ENCODE data around the gene MAN2B2.
"Not testable (repeated sequence)": the region's sequence is repeated elsewhere in the genome, so short reads cannot be mapped to it uniquely, and the experiment has no call there.

MAN2B2 gene

GRCh38 chr4:6640292-6641163 is 65.5 kb downstream of the MAN2B2 start, which contains the start of gene MRFAP1:
Gene MRFAP1, plus strand, starts transcription at chr4:6640685. Its CDS starts 178 bp downstream, at chr4:6640863.
- peak in 55 of 56 donors; percentile 53 to 96 (median 86) for DNase-seq

DNA sequence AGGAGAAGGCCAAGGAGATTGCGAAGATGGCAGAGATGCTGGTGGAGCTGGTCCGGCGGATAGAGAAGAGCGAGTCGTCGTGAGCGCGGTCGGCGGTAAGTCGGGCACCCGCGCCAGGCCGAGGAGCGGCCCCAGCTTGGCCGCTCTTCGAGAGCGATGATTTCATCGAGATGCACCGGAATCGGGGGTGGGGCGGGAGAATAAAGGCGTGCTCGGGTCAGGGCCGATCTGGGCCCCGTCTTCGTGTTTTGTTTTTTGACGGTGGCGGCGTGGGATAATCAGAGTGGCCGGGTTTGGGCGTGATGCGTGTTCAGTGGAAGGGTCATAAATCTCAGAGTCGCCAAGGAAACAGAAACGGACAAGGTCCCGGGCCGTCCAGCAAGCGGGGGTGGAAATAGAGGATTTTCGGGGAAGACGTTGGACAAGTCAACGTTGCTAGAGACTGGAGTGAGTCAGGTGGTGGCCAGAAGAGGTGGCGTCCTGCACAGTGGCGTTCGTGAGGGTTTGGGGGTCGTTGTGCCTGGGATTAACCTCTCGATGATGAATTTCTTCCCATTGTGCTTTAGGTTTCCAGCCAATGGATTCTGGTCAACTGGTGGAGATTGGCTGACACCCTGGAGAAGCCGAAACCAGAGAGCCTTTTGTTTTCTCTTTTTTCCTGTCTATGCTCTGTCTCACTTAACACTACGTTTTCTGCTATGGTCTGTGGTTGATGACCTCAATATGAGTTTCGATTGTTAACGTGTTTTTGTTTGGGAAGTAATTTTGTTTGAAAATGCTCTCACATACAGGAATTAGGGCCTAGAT is 66.4 kb downstream of the MAN2B2 start:
- peak in 12 of 56 donors; percentile 30 to 66 (median 48) for DNase-seq

DNA sequence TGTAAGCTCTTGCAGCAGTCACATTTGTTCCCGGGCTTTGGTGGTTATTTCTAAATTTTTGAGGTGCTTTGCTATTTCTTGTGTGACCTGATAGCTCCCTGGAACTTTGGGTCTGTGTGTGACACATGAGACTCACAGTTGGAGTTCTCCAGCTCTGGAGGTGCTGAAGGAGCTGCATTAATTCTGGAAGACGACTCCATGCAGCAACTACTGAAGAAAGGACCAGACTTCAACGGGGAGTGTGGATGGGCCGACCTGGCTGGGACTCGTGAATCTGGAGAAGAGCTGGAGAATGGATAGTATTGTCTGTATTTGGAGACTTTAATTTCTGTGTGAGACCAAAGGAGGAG is 67.0 kb downstream of the MAN2B2 start:
- DNase-seq, result no peak

DNA sequence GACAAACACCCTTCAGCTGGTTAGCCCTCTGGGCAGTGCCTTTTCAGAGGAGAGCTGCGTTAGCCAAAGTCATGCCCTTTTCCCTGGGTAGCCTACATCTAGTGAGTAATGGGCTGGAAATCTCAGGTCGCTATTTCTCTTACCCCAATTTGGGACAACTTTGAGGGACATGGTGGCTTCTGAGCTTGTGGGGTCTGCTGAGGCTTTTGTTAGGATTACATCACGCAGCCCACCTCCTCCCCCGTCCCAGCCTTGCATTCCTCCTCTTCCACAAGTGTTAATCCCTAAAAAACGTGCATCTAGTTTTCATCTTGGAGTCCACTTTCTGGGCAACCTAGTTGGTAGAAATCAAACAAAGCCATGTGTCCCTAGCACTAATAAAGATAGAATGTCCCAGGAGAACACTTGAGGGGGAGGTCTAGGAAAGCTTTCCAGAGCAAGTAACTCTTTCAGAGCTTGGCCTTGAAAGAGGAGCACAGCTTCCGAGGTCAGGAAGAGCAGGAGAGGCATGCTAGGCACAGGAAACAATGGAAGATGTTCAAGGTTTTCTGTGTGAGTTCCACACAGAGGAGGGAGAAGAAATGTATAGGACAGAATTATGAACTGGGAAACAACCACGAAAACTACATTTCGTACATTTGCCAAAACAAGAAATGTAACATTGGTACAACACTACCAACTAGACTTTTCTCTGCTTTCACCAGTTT is 68.3 kb downstream of the MAN2B2 start:
- DNase-seq, result no peak

- DNase-seq, result no peak
Measured at GRCh38 chr4:6644792-6645530, 70.0 kb downstream of the MAN2B2 start.

- DNase-seq, result no peak
Measured at GRCh38 chr4:6647169-6647568, 72.2 kb downstream of the MAN2B2 start.

GRCh38 chr4:6647582-6648230 is 72.7 kb downstream of the MAN2B2 start:
- no peak for DNase-seq

- no peak for DNase-seq
Measured at GRCh38 chr4:6649216-6649615, 74.2 kb downstream of the MAN2B2 start.

GRCh38 chr4:6654211-6654610 is 79.2 kb downstream of the MAN2B2 start:
- not testable (repeated sequence) for DNase-seq

GRCh38 chr4:6655291-6655690 is 80.3 kb downstream of the MAN2B2 start:
- DNase-seq, result not testable (repeated sequence)

DNA sequence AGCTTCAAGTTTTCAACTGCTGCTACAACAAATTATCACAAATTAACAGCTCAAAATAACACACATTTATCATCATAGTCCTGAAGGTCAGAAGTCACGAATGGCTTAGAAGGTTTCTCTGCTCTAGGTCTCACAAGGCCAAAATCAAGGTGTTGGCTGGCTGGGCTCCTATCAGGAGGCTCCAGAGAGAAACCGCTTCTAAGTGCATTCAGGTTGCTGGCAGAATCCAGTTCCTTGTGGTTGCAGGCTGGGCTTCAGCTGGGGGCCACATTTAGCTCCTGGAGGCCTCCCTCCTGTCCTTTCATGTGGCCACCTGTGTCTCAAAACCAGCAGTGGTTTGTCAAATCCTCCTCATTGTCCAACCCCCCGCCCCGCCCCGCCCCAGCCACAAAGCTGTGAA is 80.9 kb downstream of the MAN2B2 start:
- DNase-seq, result no peak

DNA sequence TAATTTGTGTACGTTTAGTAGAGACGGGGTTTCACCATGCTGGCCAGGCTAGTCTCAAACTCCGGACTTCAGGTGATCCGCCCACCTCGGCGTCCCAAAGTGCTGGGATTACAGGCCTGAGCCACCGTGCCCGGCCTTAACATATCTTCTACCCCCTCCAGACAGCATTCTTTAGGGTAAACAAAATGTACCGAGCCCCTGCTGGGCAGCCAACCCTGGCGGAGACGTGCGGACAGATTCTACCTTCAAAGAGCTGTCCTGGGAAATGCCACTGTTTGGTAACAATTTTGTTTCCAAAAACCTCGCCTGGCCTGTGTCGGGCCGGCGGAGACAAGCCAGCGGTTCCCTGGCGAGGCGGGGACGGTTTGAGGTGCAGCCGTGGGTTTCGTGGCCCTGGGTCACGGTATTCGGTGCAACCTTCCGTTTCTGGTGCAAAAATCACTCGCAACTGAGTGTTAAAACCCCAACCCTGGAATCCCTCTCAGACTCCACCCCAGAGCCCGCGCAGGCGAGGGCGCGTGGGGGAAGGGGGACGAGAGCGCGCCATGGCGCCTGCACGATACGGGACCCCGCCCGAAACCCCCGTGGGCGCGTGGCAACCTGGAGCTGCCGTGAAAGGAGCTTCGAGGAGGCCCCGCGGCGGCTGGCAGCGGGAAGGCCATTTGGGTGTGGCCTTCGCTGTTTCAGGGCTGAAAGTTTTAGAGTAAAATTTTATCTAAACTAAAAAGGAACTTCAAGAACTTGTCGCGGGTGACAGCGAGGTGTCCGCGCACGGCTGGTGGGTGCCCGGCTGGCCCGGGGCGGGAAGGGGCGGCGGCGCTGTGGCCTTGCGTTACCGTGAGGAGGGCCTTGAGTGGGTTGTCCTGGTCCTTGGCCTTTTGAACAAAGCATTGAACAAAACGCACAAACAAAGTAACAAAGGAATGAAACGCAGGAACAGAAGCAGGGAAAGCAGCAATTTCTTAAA is 82.5 kb downstream of the MAN2B2 start:
- no peak for DNase-seq

DNA sequence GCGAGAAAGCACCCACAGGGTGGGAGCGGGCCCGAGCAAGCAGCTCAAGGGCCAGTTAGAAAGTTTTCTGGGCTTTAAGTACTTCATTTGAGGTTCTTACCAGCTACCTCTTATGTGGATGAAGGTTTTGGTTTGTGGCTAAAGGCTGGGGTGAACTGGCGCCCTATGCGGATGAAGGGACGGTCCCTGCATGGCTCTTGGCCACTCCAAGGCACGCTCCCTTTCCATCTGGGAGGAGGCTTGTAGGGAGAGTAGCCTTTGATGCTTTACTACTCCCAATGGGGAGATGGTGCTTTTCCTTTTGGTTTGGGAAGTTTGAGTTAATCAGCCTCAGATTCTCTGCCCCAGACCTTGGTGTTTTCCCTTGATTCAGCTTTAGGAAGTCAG is 83.2 kb downstream of the MAN2B2 start:
- no peak for DNase-seq

GRCh38 chr4:6658597-6659075 is 83.6 kb downstream of the MAN2B2 start:
- DNase-seq, result peak in 11 of 56 donors; percentile 9 to 46 (median 23)

DNA sequence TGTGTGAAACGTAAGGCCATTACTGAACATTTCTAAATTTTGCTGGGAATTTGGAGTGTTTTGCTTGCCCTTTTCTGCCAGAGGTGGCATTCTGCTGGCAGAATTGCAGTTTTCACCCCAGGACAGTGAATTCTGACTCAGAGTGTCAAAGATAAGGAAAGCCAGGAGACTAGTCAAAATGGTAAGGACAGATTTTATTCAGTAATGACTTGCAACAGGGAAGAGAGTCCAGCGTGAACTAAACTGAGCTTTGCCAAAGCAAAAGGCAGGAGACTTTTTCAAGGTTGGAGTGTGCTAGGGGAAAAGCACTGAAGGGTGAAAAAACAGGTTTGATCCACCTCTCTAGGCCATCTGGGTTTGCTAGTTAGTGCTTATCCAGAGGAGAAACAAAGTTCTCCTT is 84.9 kb downstream of the MAN2B2 start:
- DNase-seq, result no peak

- no peak for DNase-seq
Measured at GRCh38 chr4:6660430-6660829, 85.4 kb downstream of the MAN2B2 start.

DNA sequence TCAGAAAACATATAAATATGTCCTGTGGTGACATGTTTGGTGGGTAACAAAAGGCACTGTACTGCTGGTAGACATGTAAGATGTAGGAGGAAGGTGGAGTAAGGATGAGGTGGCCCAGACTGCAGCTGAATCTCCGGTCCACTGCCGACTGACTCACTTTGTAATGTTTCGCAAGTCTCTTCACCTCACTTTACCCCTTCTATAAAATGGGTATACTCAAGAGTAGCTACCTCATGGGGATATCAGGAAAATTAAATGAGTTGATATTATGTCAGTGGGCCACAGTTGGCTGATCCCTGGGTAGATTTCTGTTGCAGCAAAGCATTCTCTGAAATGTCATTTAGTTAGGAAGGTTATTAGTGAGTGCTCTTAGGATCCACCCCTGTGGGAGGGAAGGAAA is 87.6 kb downstream of the MAN2B2 start:
- DNase-seq, result no peak

- peak in 2 of 56 donors; percentile 13 to 20 for DNase-seq
Measured at GRCh38 chr4:6663596-6664393, 88.8 kb downstream of the MAN2B2 start.

Measured in nucleus accumbens (tissue), 56 donors.